DOHH2 (cell line): ENCODE results near the gene VWA7.

Experiments
- H3F3A ChIP-seq: fragments of 200-600 bp; sonication (generic), shearing (Covaris generic); 2 replicates; pipeline ENCODE4 v1.6.0; 2016; ENCODE audit warnings: antibody characterized with exemption, mild to moderate bottlenecking; ENCODE audit not compliant: control insufficient read depth, insufficient read depth
- H3K27ac ChIP-seq: fragments of 200-600 bp; sonication (generic); 2 replicates; pipeline ENCODE4 v1.5.1; 2014; ENCODE audit warnings: low read depth, mild to moderate bottlenecking, low read length, moderate library complexity
- H3K27me3 ChIP-seq: fragments of 200-600 bp; sonication (generic); 2 replicates; pipeline ENCODE4 v1.6.1; 2014; ENCODE audit warnings: mild to moderate bottlenecking, low read length, mixed read lengths; ENCODE audit not compliant: control insufficient read depth
- H3K36me3 ChIP-seq: fragments of 200-600 bp; sonication (generic); 2 replicates; pipeline ENCODE4 v1.6.1; 2014; ENCODE audit warnings: mild to moderate bottlenecking, low read length, moderate library complexity, mixed read lengths; ENCODE audit not compliant: control insufficient read depth
- H3K4me1 ChIP-seq: fragments of 200-600 bp; sonication (generic); 2 replicates; pipeline ENCODE4 v1.6.1; 2014; ENCODE audit warnings: mild to moderate bottlenecking, low read length, mixed read lengths; ENCODE audit not compliant: control insufficient read depth
- H3K4me2 ChIP-seq: fragments of 200-600 bp; sonication (generic); 2 replicates; pipeline ENCODE4 v1.6.0; 2014; ENCODE audit warnings: mild to moderate bottlenecking, low read length, moderate library complexity
- H3K4me3 ChIP-seq: fragments of 200-600 bp; sonication (generic); 2 replicates; pipeline ENCODE4 v1.5.1; 2014; ENCODE audit warnings: mild to moderate bottlenecking, low read length, mixed read lengths
- H3K79me2 ChIP-seq: fragments of 200-600 bp; sonication (generic); 2 replicates; pipeline ENCODE4 v1.6.1; 2014; ENCODE audit warnings: mild to moderate bottlenecking, low read length, mixed read lengths; ENCODE audit not compliant: control insufficient read depth
- H3K9me2 ChIP-seq: fragments of 200-600 bp; sonication (generic); replicated peaks from 2 replicates; pipeline ENCODE4 v1.6.1; 2014; ENCODE audit warnings: mild to moderate bottlenecking, low read length, mixed read lengths; ENCODE audit not compliant: control insufficient read depth
- H3K9me3 ChIP-seq: fragments of 200-600 bp; sonication (generic); 2 replicates; pipeline ENCODE4 v1.6.1; 2014; ENCODE audit warnings: antibody characterized with exemption, low read length, mixed read lengths; ENCODE audit not compliant: control insufficient read depth, insufficient read depth
- H4K20me1 ChIP-seq: fragments of 200-600 bp; sonication (generic); 2 replicates; pipeline ENCODE4 v1.6.0; 2014; ENCODE audit warnings: low read depth, mild to moderate bottlenecking, antibody characterized with exemption, low read length, moderate library complexity; ENCODE audit not compliant: control insufficient read depth, insufficient read depth
- CTCF ChIP-seq: fragments of 200-600 bp; sonication (generic); IDR thresholded peaks from one replicate; pipeline ENCODE4 v1.5.1; 2014; ENCODE audit warnings: antibody characterized with exemption, mild to moderate bottlenecking, low read depth, low read length; ENCODE audit not compliant: poor library complexity, severe bottlenecking
- EZH2phosphoT487 ChIP-seq: fragments of 200-600 bp; sonication (generic); IDR thresholded peaks from 2 replicates; pipeline ENCODE4 v1.6.1; 2017; ENCODE audit warnings: borderline replicate concordance, mild to moderate bottlenecking, antibody characterized with exemption, low read length, moderate library complexity, mixed read lengths

VWA7 gene

GRCh38 chr6:31739639-31740396 is 37.3 kb downstream of the VWA7 start, which contains the start of gene MSH5:
Gene MSH5 (plus strand): TSS chr6:31740005. CDS start chr6:31740467, 462 bp downstream.
- Histone ChIP-seq H3K4me3 (peak within 1 kb of the TSS; percentile 84), H3K9me2 (no peaks in the 10 kb centered on the region), H3K36me3 (peaks cover 57% of the 10 kb centered on the region), H3K27ac (peak within 1 kb of the TSS; percentile 96), H3K4me1 (peaks cover 62% of the 10 kb centered on the region), H3K79me2 (peaks cover 48% of the 10 kb centered on the region), H3K9me3 (no peaks in the 10 kb centered on the region), H4K20me1 (no peaks in the 10 kb centered on the region), H3K27me3 (no peaks in the 10 kb centered on the region), H3F3A (peaks cover 29% of the 10 kb centered on the region), H3K4me2 (peak within 1 kb of the TSS; percentile 93)
- no peak for TF ChIP-seq CTCF
- TF ChIP-seq EZH2phosphoT487: no peak

DNA sequence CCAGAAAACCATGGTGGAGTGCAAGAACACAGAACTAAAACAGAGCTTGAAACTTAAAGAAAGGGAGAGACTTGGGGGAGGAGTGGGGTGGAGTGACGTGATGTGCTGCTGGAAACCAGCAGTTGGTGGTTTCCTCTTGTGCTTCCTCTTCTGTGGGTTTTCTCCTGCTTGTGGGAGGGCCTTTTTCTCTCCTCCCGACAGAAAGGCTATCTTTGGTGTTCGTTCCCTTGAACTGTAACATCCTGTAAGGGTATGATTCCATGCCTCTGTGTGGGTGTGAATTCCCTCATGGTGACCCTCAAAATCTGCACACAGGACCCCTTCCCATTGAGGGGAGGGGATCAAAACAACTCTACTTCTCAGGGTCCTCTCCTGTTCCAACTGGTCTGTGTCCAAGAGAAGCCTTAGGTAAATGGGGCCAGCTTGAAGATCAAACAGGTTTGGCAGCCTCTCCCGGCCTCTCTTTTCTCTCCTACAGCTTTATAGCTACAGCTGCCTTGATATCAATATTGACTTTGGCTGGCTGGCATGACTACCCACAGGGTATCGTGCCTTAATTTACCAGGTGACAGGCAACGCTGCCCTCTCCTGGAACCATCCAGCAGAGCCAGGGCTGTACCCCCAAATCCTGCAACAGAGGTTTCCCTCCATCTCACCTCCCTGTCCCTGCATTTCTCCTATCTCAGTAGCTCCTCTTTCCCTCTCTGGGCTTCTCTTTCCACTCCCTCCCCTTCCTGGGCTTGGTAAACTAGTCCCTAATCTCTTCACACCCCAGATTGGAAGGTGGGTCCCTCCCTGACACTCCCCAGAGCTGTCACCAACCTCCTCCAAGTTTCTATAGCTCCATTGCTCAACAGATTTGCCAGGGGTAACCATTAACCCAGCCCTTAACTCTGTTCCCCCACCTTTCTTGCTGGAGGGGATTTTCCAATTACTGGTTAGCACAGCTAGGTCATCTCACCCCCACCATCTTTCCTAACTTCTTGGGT is 38.8 kb downstream of the VWA7 start:
- Histone ChIP-seq H3K9me2 (no peaks in the 10 kb centered on the region), H3K4me1 (peaks cover 71% of the 10 kb centered on the region), H3K27me3 (no peaks in the 10 kb centered on the region), H3K36me3 (peaks cover 58% of the 10 kb centered on the region), H3F3A (peaks cover 37% of the 10 kb centered on the region), H3K4me2 (peak overlapping the region; percentile 93), H3K4me3 (peak overlapping the region; percentile 84), H3K27ac (peak overlapping the region; percentile 96), H3K79me2 (peaks cover 63% of the 10 kb centered on the region), H4K20me1 (peaks cover 8% of the 10 kb centered on the region; the same call in 1 of the 2 replicates), H3K9me3 (no peaks in the 10 kb centered on the region)
- peak; percentile 49 for TF ChIP-seq CTCF
- no peak for TF ChIP-seq EZH2phosphoT487

DNA sequence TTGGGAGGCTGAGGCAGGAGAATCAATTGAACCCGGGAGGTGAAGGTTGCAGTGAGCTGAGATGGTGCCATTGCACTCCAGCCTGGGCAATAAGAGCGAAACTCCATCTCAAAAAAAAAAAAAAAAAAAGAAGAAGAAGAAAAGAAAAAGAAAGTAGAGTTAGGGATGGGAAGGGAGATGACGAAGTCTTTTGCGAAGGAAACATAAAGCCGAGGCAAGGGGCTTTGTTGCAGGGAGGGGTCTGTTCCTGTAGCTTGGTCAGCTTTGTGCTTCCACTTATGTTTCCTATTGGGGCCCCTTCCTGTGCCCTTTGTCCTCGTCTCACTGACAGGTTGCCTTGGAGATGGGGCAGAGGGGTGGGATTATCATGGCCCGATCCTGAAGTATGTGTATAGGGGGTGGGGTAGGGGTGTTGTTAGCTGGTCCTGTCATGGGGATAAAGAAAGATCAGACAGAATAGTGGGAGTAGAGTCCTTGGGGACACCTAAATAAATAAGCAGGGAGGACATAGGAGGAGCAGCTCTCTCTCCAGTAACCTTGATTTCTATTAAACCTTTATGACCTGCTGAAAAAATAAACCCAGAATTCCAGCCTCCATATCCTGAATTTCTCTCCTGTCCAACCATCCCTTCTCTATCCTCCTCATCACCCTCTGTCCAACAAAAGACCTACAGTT is 39.7 kb downstream of the VWA7 start:
- H3K27ac ChIP-seq: peak overlapping the region; percentile 96
- no peaks in the 10 kb centered on the region for H3K27me3 ChIP-seq
- H3K9me2 ChIP-seq: no peaks in the 10 kb centered on the region
- H3F3A ChIP-seq: peaks cover 38% of the 10 kb centered on the region
- no peaks in the 10 kb centered on the region for H3K9me3 ChIP-seq
- TF ChIP-seq EZH2phosphoT487: no peak
- TF ChIP-seq CTCF: no peak
- H3K4me2 ChIP-seq: peak overlapping the region; percentile 93
- H3K36me3 ChIP-seq: peaks cover 57% of the 10 kb centered on the region
- peak overlapping the region; percentile 84 for H3K4me3 ChIP-seq
- peaks cover 60% of the 10 kb centered on the region for H3K79me2 ChIP-seq
- H4K20me1 ChIP-seq: peaks cover 8% of the 10 kb centered on the region; the same call in 1 of the 2 replicates
- peaks cover 68% of the 10 kb centered on the region for H3K4me1 ChIP-seq
